HepG2 (cell line): ENCODE results near the gene RPP25L. TPM values are rescaled to one million over a fixed set of nuclear protein-coding genes. Genes with fewer than 3 reads are reported as not detected.
A peak's percentile ranks its signal among the peaks of the same experiment; 100 is the strongest.

ENCODE experiments used
- ATF5 ChIP-seq: sonication (generic); formaldehyde crosslinking; IDR thresholded peaks from 2 replicates; pipeline ENCODE4 v1.4.0; 2020; ENCODE audit warnings: mild to moderate bottlenecking, low read depth, missing genetic modification reagents
- BHLHE40 ChIP-seq: IDR thresholded peaks from 2 replicates; pipeline ENCODE4 v1.6.1; 2011; ENCODE audit warnings: low read length, improper control_type of control experiment
- HMGXB3 ChIP-seq: sonication (generic); formaldehyde crosslinking; IDR thresholded peaks from 2 replicates; pipeline ENCODE4 v1.4.0; 2020; ENCODE audit warnings: missing genetic modification reagents, borderline replicate concordance
- HOXA5 ChIP-seq: sonication (generic); formaldehyde crosslinking; IDR thresholded peaks from 2 replicates; pipeline ENCODE4 v1.4.0; 2020; ENCODE audit warnings: missing genetic modification reagents
- MEIS1 ChIP-seq: sonication (generic); formaldehyde crosslinking; IDR thresholded peaks from 2 replicates; pipeline ENCODE4 v1.9.0; 2021; ENCODE audit warnings: mild to moderate bottlenecking, missing genetic modification reagents, moderate library complexity, borderline replicate concordance
- NBN ChIP-seq: fragments of 450-650 bp; conservative IDR thresholded peaks from 2 replicates; pipeline ENCODE4 v1.6.1; 2017
- NR2F2 ChIP-seq: IDR thresholded peaks from 2 replicates; pipeline ENCODE4 v1.6.1; 2012; ENCODE audit warnings: low read depth, inconsistent platforms, borderline replicate concordance
- PHB2 ChIP-seq: fragments of 450-650 bp; IDR thresholded peaks from 2 replicates; pipeline ENCODE4 v1.6.1; 2018; ENCODE audit not compliant: partially characterized antibody
- RBFOX2 ChIP-seq: fragments of 200-400 bp; formaldehyde crosslinking; IDR thresholded peaks from 2 replicates; pipeline ENCODE4 v1.6.1; 2017; ENCODE audit warnings: low read depth, mild to moderate bottlenecking, low read length
- SNRNP70 ChIP-seq: fragments of 200-400 bp; formaldehyde crosslinking; IDR thresholded peaks from 2 replicates; pipeline ENCODE4 v1.6.1; 2017; ENCODE audit warnings: mild to moderate bottlenecking, low read depth, low read length, moderate library complexity
- SUZ12 ChIP-seq: fragments of 150-350 bp; IDR thresholded peaks from 2 replicates; pipeline ENCODE4 v1.6.1; 2014; ENCODE audit warnings: low read depth, low read length
- ZKSCAN5 ChIP-seq: sonication (generic); formaldehyde crosslinking; IDR thresholded peaks from 2 replicates; pipeline ENCODE4 v1.5.1; 2020; ENCODE audit warnings: mild to moderate bottlenecking, missing genetic modification reagents
- ZKSCAN8 ChIP-seq: IDR thresholded peaks from 2 replicates; pipeline ENCODE4 v1.6.1; 2016; ENCODE audit warnings: borderline replicate concordance, missing genetic modification reagents, missing compliant biosample characterization
- ZMYM4 ChIP-seq: sonication (generic); formaldehyde crosslinking; IDR thresholded peaks from 2 replicates; pipeline ENCODE4 v1.8.1; 2023; ENCODE audit warnings: mild to moderate bottlenecking, missing genetic modification reagents
- ZNF121 ChIP-seq: sonication (generic); formaldehyde crosslinking; IDR thresholded peaks from 2 replicates; pipeline ENCODE4 v1.5.0; 2020; ENCODE audit warnings: mild to moderate bottlenecking, missing genetic modification reagents
- ZNF264 ChIP-seq: sonication (generic); formaldehyde crosslinking; IDR thresholded peaks from 2 replicates; pipeline ENCODE4 v1.4.0; 2020; ENCODE audit warnings: missing genetic modification reagents
- ZNF3 ChIP-seq: IDR thresholded peaks from 2 replicates; pipeline ENCODE4 v1.7.0; 2017; ENCODE audit warnings: inconsistent platforms
- ZNF317 ChIP-seq: sonication (generic); formaldehyde crosslinking; IDR thresholded peaks from 2 replicates; pipeline ENCODE4 v1.5.0; 2020; ENCODE audit warnings: mild to moderate bottlenecking, missing genetic modification reagents
- ZNF563 ChIP-seq: sonication (generic); formaldehyde crosslinking; IDR thresholded peaks from 2 replicates; pipeline ENCODE4 v1.8.0; 2022; ENCODE audit warnings: mild to moderate bottlenecking, moderate library complexity, missing genetic modification reagents
- ZNF572 ChIP-seq: sonication (generic); formaldehyde crosslinking; IDR thresholded peaks from 2 replicates; pipeline ENCODE4 v1.5.1; 2020; ENCODE audit warnings: mild to moderate bottlenecking, missing genetic modification reagents
- ZNF83 ChIP-seq: sonication (generic); formaldehyde crosslinking; IDR thresholded peaks from 2 replicates; pipeline ENCODE4 v1.4.0; 2020; ENCODE audit warnings: missing genetic modification reagents, mild to moderate bottlenecking, borderline replicate concordance
- polyA plus RNA-seq, 8 experiments: library from polyadenylated mRNA; depleted of rRNA in 3 of 8; stranded (reverse) in 7 of 8; unstranded in 1 of 8; fragments of >200 nt; fragmentation: Illumina TruSeq in 4 of 8; extraction: Trizol in 4 of 8; gene quantifications; 2 replicates each; pipeline versions ENCODE4 v1.2.1 to v1.2.3, GENCODE V29; 2011 to 2016; ENCODE audit warnings: low read depth in 4 of 8, missing spikeins in 1 of 8, mixed read lengths in 1 of 8; ENCODE audit not compliant: insufficient read depth in 1 of 8
- total RNA-seq, 5 experiments: library from RNA; depleted of rRNA; stranded (reverse); fragments of >200 nt; fragmentation: Illumina TruSeq; extraction: Trizol; gene quantifications; 2 replicates each; pipeline ENCODE4 v1.2.3, GENCODE V29; 2016; ENCODE audit warnings: low read depth in 1 of 5

Gene RPP25L
- total and polyA plus RNA-seq, 2 of the 13 experiments (the other 11 are each of a cell fraction or from before 2014, with no cell fraction given) = 24.5 to 27.3 TPM

- TF ChIP-seq ZNF572 (CRISPR knock-in tag) (0 out of 2 replicates have a peak, but pooled peaks have one; percentile 61), SUZ12 (no peak), NR2F2 (no peak), ZNF121 (CRISPR knock-in tag) (no peak), ZNF3 (CRISPR knock-in tag) (no peak), ATF5 (CRISPR knock-in tag) (no peak), BHLHE40 (no peak), MEIS1 (CRISPR knock-in tag) (peak; percentile 65; the same call in 1 of the 2 replicates), ZMYM4 (CRISPR knock-in tag) (peak; percentile 65), ZKSCAN5 (CRISPR knock-in tag) (no peak), ZKSCAN8 (CRISPR knock-in tag) (no peak), ZNF563 (CRISPR knock-in tag) (no peak), PHB2 (no peak), NBN (no peak), SNRNP70 (no peak), ZNF83 (CRISPR knock-in tag) (no peak), ZNF264 (CRISPR knock-in tag) (no peak), RBFOX2 (0 out of 2 replicates have a peak, but pooled peaks have one; percentile 55), HOXA5 (no peak), HMGXB3 (0 out of 2 replicates have a peak, but pooled peaks have one; percentile 24), ZNF317 (CRISPR knock-in tag) (0 out of 2 replicates have a peak, but pooled peaks have one; percentile 31)
These were observed 8.4 kb upstream of the RPP25L start, which contains the start of gene DCTN3 (continued) for GRCh38 chr9:34620061-34620994.
